GM19455 (cell line): ENCODE results near the gene ETV6.
A peak's percentile ranks its signal among the peaks of the same experiment; 100 is the strongest.

Experiments used
- ATAC-seq: cut with Tn5 transposase; IDR thresholded peaks from one replicate; pipeline ENCODE4 v1.9.1; 2021; ENCODE audit not compliant: unreplicated experiment

The ETV6 gene

GRCh38 chr12:11642785-11643184 is 6.7 kb upstream of the ETV6 start:
- ATAC-seq: no peak

GRCh38 chr12:11645391-11645790 is 4.1 kb upstream of the ETV6 start:
- no peak for ATAC-seq

GRCh38 chr12:11648514-11649412 is 711 bp upstream of the ETV6 start:
- ATAC-seq: peak; percentile 31

- ATAC-seq: no peak
These were observed 1.1 kb downstream of the ETV6 start for GRCh38 chr12:11650286-11651281.

GRCh38 chr12:11651381-11651780 is 1.9 kb downstream of the ETV6 start:
- no peak for ATAC-seq

- no peak for ATAC-seq
These were observed 2.3 kb downstream of the ETV6 start for GRCh38 chr12:11651785-11652184.

- ATAC-seq: peak; percentile 22
These were observed 3.0 kb downstream of the ETV6 start for GRCh38 chr12:11652351-11653040.

GRCh38 chr12:11653215-11653753 is 3.8 kb downstream of the ETV6 start:
- no peak for ATAC-seq

GRCh38 chr12:11654338-11654737 is 4.9 kb downstream of the ETV6 start:
- ATAC-seq: no peak

- no peak for ATAC-seq
These were observed 5.3 kb downstream of the ETV6 start for GRCh38 chr12:11654802-11655201.

GRCh38 chr12:11655842-11656241 is 6.4 kb downstream of the ETV6 start:
- no peak for ATAC-seq

- ATAC-seq: no peak
These were observed 7.1 kb downstream of the ETV6 start for GRCh38 chr12:11656550-11656949.

GRCh38 chr12:11657511-11657910 is 8.0 kb downstream of the ETV6 start:
- no peak for ATAC-seq

GRCh38 chr12:11658791-11659190 is 9.3 kb downstream of the ETV6 start:
- no peak for ATAC-seq

GRCh38 chr12:11660624-11661023 is 11.2 kb downstream of the ETV6 start:
- ATAC-seq: no peak

- ATAC-seq: no peak
These were observed 12.1 kb downstream of the ETV6 start for GRCh38 chr12:11661491-11662089.

GRCh38 chr12:11662369-11662768 is 12.9 kb downstream of the ETV6 start:
- ATAC-seq: no peak

- ATAC-seq: no peak
These were observed 13.7 kb downstream of the ETV6 start for GRCh38 chr12:11663130-11663529.

- no peak for ATAC-seq
These were observed 14.6 kb downstream of the ETV6 start for GRCh38 chr12:11664101-11664500.
